Activated CD8-positive, alpha-beta memory T cell treated with anti-CD3 and anti-CD28 coated beads, Interleukin-2, amount 50 U/mL, for 4 hours (primary cell): ENCODE results near the gene CCDC92.

ENCODE experiments used
- DNase-seq: peaks from one replicate; pipeline ENCODE4 v3.0.0-alpha.2; 2020

Gene CCDC92

DNA sequence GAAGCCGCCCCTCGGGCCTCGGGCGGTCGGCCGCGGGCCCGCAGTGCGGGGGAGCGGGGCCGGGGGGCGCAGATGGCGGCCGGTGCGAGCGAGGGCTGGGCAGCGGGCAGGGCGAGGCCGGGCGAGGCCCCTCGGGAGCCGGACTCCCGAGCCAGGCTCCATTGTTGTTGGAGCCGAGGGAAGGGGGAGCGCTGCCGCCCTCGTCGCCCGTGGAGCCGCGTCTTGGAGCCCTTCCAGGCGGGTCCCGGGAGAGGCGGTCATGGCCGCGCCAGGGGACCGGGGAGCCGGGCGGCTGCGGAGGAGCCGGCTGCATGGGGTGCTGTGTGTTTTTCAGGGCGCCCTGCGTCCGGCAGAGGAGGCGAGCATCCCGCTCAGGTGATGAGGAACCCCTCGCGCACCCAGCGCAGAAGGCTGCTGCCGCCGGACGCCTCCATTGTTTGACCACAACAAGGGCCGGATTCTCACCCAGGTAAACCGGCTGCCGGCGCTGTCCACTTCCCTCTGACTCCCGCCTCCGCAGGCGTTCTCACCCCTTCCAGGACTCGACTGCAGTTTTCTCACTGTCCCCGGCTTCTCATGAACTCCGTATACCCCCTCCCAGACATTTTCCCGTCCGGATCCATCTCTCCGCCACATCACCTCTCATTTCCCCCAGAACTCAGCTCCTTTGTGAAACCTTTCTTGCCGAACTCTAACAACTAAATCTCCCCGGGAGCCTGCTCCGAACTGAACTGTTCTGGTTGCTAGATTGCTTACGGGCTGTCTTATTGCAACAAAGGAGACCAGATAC, 1.1 kb upstream of the CCDC92 start:
- peak; percentile 35 for DNase-seq

DNA sequence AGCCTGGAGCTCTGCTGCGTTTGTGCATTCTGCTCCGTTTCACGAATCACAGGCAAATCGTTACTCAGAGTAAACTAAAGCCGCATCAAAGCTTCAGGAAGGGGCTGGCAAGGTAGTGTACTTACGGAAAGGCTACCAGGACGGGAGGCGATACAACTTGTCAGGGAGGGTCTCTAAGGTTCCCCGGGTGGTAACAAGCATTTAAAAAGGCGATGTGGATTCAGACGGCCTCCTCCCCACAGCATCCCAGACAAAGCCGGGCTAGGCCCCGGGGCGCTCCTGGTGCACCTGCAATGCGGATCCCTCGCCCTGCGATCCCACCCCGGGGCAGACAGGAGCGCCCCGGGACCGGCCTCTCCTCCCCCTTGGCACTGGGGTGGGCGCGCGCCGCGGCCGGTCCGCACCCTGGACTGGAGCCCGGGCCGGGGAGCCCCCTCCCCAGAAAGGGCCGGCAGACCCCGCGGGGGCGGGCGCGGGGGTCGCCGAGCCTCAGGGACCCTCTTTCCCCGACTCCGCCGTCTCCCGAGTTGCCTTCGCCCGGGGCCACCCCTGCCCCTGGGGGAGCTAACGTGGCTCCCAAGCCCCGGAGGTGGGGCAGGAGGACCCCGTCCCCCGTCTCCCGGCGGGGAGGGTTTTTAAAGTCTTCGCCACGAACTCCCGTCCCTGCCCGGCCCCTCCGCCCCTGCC, 718 bp downstream of the CCDC92 start:
- DNase-seq: peak; percentile 34

DNA sequence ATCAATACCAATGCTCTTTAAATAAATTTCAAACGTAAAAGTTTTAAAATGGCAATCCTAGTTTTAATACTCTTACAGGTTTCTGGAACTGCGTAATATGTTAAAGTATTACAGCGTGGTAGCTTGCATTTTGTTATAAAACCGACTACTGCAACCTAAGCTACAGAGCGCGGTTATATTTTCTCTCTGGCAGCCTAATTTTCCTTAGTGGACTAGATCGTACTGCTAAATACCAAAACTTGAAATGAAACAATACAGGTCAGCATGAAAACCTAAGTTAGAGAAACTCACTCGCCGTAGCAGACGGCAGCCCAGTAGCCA, 1.2 kb downstream of the CCDC92 start:
- no peak for DNase-seq

DNA sequence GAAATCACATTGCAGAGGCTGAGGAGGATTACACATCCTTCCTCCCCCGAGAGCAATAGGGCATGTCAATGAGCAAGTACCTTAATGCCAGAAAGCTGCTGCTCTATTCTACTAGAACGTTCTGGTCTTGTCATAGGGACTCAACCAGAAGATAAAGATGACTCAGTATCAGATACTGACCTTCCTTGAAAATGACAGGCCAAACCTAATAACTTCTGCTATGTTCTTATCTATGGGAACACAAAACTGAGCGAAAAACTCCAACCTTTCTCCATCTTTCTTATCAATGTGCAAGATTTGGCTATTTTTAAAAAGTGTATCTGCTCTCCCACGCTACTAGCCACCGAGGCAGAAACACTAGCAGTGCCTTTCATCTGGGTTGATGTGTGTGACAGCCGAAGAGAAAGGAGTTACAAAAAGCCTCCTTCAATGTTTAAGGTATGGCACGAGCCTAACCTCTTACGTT, 5.5 kb downstream of the CCDC92 start:
- no peak for DNase-seq

DNA sequence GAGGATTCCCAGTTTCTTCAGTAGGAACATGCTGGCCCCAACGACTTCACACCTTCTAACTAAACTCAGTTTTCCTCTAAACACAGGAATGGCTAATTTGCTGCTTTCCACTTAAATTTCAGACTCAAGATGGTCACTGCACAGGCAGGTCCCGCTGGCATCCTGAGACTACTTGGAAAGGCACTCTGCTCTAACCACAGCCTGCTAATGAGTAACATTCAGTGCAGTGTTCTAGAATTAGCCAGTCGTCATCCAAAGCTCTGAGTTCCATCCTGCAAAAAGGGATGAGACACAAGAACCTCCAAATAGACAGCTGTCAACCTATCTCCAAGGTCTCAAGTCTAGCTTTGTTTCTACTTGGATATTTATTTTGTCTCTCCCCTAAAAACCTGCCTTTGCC, 6.0 kb downstream of the CCDC92 start:
- no peak for DNase-seq

DNA sequence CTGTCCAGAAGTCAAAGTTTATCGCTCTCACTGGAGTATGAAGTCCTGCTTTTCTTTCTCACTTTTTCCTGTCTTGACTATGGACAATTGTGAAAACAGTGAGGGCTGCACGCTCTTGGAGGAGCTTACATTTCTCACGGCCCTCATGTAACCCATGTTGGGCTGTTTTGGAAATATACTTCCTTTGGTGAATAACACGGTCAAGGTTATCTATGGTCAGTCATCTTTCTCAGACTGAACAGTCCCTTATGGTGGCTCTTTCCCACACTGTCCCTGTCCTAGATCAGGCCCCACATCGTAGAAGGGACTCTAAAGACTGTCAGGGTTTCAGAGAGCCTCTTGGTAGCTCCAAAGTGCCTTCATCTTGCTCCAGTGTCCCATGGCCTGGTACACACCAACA, 7.2 kb downstream of the CCDC92 start:
- DNase-seq: no peak

DNA sequence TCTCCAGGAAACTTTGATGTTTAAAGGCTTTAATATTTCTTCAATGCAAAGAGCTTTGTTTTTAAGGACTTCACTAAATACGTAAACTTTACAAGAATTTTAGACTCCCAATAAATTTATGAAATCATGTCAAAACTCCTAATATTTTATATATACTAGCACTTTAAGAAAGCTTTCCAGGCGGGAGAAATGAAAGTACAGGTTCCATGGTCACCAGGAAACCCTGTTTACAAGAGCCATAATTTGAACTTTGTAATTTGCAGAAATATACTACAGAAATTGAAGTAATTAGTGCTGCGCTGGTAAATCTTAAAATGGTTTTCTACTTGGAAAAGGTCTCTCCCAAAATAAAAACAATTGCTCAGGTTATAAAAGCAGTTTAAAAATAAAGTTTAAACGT, 8.8 kb downstream of the CCDC92 start:
- DNase-seq: no peak

DNA sequence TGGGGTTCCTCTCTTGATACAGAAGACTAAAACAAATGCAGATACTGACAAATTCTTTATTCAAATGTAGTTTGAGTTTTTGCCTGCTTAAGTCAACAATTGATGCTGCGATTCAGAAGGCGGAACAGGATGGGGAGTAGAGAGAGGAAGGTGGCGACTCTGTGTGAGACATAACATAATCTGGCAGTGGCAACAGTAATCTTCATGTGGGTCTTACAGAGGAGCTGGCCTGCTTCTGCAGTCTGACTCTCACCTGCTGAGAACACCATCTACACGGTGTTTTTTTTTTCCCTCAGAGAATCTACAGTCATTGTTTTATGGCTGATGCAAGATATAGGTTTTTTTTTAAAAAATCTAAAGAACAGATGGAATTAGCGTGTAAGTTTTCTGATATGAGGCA, 10.1 kb downstream of the CCDC92 start:
- DNase-seq: no peak

DNA sequence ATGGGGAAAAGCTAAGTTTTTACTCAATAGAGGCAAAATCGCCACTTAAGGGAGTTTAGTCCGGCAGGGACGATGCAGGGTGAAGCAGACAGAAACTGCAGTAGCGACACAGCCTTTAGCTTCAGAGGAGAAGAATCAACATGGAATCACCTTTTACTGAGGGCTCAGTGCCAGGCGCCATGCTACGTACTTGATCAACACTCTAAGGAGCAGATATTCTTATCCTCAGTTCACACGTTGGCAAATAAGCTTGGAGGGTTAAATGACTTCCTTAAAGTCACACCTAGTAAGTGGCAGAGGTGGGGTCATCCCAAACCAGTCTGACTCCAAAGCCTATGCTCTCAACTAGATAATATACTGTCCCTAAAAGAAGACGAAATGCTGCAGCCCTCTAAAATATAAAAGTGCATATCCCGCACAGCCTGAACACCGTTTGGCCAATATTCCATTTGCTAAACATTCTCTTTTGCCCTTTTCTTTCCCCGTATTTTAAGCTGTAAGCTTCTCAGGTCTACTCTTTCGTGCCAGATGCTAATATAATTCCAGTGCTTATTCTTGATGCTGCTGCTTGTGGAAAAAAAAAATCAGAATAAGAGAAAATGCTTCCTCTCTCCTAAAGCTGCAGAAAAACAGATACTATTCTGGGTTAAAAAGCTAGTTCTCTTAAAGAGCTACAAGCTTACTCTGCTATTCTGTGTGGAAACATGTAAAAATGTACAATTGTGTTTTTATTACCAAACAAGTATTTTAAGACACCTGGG, 10.9 kb downstream of the CCDC92 start:
- DNase-seq: no peak

DNA sequence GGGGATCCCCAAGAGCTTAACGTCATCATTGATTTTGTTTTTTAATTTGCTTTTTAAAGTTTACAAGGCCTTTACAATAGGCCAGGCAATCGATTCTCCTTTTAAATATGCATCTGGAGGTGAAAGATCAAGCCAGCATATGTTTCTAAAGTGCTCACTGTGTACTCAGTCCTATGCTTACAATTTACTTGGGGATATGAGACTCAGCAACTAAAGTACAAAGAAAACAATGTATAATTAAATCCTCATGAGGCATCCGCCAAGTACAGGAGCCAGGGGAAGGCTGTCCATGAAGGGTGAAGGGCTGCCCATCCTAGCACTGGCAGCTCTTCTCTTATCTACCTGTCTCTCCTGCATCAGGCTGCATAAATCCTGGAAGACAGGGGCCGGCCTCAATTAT, 11.8 kb downstream of the CCDC92 start:
- no peak for DNase-seq

DNA sequence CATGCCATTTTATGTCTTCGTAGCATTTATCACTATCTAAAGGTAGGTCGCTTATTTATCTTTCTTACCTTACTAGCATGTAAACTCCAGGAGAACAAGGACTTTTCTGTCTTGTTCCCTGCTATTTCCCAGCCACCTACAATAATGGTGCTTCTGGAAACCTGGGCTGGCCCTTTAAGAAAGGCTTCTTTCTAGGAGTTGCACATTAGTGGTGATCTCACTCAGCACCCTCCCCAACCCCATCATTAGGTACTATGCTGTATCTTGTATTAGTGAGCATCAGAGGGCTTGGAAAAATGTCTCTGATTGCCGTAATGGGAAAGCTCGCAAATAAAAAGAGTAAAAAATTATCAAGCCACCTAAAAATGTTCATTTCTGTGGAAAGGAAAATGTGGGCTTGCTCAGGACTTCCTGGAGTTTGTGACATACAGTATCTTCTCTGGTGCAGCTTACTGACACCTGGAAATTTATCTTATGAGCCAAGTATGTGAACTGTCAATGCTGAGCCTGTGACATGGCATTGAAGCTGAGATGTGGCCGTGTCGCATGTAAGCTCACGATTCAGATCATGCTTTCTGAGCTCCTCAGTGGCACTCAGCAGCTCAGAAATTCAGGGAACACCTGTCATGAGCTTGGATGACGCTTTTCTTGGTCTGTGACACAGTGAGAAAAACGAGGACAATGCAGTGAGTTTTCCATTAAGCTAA, 12.4 kb downstream of the CCDC92 start:
- no peak for DNase-seq

DNA sequence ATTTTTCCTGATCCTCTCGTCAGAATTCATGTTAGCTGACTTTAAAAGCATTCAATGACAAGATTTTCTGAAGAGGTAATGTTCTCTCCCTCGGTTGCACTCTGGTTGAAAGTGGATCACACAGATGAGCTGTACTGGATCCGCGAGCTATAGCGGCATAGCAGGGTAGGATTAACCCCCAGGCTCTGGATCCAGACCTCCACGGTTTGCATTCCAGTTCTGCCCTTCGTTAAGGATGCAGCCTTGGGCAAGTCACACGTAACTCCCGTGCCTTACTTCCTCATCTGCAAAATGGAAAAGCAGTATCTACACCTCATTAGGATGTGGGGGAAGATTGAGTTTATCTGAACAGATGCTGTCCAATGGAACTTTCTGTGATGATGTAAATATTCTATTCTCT, 13.8 kb downstream of the CCDC92 start:
- no peak for DNase-seq

DNA sequence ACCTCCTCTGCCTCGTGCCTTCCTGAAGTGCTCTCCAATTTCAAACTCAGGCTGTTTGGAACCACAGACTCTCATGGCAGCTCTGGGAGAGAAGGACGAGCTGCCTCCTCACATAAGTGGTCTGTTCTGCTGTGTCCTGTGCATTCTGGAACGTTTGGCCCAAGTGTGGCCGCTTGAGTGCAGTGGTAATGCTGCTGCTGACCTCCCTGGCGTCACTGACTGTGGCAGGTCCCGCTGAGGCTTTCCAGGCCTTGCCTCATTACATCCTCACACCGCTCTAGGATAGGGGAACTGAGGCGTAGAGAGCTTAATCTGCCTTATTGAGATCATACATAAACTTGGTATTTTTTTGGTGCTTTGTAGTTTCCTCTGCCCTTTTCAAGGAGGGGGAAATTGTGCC, 14.2 kb downstream of the CCDC92 start:
- DNase-seq: no peak

DNA sequence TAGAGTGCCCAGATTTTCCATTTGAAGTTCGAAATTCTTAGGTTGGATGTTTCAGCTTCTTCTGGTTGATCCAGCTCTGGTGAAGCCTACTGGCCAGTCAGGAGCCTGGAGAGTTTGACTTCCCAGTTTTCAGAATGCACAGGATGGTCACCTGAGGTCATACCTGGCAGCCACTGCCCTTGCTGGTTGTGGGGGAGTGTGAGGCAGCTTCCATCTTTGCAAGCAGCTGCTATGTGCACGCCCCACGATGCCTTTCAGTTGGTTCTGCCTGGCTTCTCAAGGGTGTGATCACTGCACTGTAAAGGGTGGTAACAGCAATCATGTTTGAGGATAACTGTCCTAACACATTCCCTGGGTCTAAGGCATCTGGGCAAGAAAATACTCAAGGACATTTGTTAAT, 15.4 kb downstream of the CCDC92 start:
- no peak for DNase-seq

DNA sequence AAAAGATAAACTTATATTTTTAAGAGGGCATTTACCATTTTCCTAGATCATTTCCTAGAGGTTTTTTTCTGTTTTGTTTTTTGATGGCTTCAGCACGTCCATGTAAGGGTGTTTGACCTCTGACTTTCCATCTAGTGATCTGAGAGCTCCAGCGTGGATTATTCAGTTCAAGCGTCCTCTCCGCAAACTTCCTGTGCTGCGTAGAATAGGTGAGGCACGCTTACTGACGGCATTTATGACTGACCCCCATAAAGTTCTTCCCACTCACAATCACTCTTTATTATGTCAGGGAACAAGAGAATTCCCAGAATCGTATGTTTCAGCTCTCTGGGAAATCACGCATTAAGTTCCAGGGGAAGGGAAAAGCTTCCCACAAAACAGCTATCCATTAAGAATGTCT, 16.4 kb downstream of the CCDC92 start:
- no peak for DNase-seq

DNA sequence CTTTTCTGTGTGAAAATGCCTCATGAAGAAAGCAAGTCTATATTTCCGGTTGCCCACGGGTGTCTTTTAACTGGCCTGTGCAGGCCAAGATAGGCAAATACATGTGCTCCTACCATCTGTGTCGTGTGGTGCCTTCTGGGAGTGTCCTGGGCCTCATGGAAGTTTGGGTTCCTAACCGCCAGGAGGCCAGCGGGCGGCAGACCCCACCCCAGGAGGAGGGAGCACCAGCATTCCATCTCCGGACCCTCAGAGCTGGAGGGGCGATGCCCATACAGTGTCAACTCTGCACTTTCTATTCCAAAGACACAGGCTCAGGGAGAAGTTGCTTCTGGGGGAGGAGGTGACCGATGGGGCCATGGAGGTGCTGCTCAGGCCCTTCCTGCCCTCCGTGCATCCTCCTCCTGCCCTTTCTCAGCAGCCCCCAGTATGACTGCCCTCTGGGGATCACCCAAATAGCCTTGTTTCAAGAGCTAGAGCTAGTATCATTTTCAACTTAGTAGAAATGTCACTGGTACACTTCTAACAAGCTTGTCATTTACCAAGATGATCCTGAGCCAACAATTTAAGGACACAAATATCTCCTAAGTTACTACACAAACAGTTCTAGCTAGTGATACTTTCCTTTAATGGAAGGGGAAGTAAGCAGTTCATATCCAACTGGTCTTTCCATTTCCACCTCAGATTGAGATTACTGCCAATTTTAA, 17.8 kb downstream of the CCDC92 start:
- no peak for DNase-seq

DNA sequence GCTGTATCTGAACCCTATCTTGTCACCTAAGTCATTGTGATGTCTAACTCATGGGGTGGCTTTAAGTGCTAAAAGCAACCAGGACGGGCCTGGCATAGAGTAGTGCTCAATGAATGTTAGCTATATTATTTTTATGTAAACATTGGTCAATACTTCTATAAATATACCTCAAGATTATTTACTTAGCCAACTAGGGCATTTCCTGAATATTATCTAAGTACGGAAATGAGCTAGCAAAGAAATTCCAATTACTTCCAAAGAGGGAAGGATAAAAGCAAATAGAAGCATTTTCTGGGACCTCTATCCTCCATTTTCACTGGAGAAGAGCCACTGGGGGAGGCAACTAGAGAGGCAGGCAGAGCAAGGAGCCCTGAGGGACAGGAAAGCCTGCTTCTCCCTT, 20.6 kb downstream of the CCDC92 start:
- no peak for DNase-seq

DNA sequence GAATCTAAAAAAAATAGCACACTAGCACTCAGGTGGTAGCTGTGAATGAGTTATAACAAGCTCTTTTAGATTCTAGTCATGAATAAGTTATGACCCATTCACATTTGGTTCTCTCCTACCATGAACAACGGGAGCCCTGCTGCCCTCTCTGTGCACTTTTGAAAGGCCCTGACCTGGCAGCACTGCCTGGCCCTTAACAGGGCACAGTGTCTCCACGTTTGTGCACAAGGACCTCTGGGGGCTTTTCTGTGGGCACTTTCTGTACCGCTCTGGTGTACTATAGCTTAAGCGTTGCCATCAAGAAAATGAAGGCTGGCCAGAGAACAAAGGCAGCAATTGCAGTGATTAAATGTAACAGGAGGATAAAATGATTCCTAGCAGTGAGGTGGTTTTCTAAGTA, 21.2 kb downstream of the CCDC92 start:
- no peak for DNase-seq

DNA sequence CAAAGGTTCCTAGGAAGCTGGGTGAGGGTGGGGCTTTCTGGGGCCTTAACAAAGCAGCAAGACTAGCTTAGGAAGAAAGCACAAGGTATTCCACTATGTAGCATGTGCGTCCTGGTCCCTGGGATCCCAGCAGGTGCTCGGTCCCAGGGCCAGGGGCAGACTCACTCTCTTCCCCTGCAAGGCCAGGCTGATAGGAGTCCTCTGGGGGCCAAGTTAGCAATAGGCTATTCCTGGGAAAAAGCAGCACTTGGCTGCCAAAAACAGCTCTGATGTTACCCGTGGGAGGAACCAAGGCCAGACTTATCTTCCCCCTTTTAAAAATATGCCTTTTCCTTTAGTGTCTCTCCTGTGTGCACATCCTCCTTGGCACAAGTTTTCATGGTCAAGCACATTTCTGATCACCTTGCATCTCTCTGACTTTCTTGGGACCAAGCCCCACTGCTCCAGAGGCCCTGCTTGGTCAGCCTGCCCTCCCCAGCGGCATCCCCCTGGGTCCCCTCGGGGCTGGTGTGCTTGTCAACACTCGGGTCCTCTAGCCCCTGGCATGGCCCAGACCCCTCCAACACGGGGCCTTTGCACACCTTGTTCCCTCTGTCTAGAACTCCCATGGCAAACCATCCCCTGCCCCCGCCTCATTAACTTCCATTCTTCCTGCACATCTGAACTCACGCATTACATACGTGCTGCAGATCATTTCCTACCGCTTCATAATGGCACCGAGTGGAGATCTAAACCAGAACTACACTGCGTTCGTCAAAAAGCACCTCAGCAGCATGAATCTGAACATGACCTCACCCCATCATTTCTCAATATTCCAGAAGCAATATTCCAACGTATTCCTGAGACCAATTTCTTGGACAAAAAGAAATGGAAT, 21.9 kb downstream of the CCDC92 start:
- DNase-seq: no peak

DNA sequence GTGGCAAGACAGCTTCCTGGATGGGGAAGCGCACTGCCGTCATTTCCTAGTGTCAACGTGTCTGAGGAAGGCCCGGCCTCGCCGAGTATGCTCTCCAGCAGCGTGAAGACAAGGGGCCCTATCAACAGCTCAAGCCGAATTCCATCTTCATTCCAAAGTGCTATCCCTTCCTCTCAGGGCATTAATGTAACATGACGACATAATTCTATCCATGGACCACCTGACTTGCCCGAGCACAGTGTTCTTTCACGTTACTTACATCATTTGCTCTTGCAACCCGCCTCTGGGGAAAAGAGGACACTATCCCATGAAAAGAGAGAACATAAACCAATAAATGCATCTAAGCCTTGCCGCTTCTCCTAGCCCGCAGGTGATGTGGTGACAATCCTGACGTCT, 22.9 kb downstream of the CCDC92 start:
- no peak for DNase-seq
